ENCODE measurements around the gene MEGF6.

Gene MEGF6

DNA sequence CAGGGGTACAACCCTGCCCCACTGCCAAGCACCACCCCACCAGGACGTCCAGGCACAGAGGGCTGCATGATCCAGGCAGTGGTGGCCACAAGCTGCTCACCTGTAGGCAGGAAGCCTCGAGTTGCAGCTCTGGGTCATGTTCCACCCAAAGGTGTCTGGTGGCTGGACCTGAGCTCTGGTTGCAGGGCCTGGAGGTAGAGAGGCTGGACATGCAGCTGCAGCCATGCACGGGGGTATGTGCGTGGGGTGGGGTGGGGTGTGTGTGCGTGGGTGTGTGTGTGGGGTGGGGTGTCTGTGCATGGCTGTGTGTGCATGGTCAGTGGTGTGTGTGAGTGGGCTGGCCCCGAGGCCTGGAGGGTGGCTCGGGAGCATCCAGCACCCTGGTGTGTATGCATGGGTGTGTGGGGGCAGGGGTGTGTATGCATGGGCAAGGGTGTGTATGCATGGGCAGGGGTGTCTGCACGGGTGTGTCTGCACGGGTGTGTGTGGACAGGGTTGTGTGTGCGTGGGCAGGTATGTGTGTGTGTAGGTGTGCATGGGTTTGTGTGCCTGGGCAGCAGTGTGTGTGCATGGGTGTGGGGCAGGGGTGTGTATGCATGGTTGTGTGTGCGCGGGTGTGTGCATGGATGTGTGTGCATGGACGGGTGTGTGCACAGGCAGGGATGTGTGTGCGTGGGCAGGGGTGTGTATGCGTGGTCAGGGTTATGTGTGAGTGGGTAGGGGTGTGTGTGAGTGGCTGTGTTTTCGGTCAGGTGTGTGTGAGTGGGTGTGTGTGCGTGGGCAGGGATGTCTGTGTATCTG is 141.3 kb downstream of the MEGF6 start:
- DNase-seq (ENCODE audit: low read depth in 2 of 2) = no peak

DNA sequence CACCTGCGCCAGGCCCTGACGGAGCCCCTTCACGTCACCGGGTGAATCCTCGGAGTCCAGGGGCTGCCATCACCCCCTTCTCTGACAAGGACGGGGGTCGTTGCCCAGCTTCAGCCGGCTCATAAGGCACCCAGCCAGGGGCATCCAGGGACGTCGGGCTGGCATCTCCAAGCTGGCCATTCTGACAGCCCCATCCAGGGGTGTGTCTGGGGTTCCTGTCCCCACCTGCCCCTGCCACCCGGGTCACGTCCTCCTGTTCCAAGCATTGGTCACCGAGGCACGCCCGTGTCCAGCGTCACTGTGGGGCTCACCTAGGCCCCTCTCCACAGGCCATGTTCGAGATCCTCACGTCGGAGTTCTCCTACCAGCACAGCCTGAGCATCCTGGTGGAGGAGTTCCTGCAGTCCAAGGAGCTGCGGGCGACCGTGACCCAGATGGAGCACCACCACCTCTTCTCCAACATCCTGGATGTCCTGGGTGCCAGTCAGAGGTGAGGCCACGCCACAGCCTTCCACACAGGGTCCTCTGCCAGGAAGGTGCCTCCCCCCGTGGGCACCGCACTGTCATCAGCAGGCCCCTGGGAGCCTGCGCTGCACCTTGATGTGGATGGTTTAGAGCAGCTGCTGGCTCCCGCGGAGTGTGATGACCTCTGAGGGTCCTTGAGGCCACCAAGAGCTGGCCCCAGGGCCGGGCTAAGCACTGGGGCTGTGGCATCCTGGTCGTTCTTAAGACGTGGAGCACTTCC is 142.0 kb downstream of the MEGF6 start:
- no peak for DNase-seq (ENCODE audit: low read depth in 2 of 2)

DNA sequence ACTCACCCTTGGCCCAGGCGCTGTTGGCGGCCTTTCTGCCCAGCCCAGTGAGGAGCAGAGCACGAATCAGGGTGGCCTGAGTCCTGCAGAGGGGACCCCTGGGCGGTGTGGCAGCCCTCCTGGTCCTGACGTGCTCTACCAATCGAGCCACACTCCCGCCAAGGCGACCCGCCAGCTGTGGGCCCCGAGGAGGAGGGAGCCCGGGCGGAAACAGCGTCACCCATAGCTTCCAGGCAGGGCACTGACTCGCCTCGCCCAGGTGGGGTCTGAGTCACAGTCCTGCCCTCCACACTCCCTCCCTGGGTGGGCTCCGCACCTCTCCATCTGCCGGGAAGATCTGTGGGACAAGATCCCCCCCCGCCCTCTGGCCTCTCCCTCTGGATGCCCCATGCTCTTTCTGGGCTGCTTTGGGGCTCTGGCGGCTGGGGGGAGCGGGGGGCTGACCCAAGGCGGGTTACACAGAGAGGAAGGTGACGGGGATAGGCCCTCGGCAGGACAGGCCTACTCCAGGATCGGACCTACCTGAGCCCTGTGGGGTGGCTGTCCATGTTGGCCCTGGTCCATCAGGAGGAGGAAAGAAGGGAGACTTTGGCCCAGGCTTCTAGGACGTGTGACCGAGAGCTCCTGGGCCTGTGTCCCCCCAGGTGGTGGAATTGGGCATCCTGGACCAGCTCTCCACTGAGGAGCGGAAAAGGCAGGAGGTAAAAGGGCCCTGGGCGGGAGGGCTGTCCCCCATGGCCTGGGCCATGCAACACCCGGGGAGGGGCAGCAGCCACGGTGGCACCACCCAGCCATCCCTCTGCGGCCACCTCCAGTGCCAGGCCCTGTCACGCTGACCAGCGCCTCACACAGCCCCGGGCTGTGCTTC is 142.8 kb downstream of the MEGF6 start:
- no peak for DNase-seq (ENCODE audit: low read depth in 2 of 2)

DNA sequence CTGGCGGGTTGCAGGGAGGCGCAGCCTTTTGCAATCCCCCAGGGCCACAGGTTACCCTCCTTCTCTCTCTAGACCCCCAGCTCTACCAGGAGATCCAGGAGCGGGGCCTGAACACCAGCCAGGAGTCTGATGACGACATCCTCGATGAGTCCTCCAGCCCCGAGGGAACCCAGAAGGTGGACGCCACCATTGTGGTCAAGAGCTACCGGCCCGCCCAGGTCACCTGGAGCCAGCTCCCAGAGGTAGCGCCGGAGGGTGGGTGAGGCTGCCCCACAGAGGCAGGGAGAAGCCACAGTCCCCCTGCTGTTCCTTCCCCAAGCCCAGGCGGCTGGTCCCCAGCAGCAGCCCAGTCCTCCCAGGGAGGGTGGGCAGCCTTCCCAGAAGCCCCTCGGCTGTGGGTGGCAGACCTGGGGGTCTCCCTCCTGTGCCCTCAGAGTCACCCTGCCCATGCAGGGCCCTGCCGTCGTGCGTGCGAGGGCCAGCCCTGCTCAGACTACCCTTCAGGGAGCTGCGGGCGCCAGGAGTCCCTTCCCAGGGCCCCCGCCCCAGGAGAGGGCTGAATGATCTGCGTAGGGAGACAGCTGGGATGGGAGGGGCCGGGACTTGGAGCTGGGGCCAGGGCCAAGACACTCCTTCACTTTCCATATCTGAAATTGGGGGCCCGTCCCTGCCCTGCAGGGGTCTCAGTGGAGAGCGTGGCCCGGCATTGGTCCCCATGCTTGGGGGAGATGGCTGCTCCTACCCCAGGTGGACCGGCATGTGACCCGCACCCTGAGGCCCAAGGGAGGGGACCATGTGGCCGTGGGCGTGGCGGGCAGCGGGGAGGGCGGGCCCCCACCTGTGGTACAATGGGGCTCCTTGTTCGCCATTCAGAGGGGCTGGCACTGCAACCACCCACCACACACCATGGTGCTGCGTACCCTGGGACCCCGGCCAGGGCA is 143.9 kb downstream of the MEGF6 start:
- DNase-seq (ENCODE audit: low read depth in 2 of 2) = no peak

DNA sequence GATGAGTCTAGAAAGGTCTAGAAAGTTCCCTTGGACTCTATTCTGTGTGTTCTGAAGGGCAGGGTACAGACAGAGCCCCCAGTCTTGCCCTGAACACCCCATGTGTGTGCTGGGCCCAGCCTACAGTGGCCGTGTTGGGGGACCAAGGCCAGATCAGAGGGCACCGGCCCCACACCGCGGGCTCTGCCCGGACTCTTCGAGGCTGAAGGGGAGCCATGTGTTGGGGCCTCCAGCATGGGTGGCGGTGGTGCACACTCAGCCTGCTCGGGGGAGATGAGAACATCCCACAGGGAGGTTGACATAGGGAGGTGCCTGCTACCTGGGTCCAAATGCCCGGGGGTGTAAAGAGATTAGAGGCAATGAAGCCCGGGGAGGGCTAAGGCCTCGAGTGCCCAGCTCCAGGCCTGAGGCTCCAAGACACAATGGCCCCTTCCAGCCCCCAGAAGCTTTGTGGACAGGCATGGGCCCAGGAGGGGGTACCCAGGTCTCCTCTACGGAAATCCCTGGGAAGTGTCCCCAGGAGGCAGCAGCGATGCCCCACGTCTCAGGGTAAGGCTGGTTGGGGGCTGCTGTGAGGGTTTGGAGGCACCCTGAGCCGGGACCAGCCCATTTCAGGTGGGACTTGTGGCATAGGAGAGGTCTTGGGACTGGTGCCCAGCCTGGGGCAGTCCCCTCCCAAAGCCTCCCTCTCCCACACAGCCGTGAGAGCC is 144.8 kb downstream of the MEGF6 start:
- no peak for DNase-seq (ENCODE audit: low read depth in 2 of 2)

DNA sequence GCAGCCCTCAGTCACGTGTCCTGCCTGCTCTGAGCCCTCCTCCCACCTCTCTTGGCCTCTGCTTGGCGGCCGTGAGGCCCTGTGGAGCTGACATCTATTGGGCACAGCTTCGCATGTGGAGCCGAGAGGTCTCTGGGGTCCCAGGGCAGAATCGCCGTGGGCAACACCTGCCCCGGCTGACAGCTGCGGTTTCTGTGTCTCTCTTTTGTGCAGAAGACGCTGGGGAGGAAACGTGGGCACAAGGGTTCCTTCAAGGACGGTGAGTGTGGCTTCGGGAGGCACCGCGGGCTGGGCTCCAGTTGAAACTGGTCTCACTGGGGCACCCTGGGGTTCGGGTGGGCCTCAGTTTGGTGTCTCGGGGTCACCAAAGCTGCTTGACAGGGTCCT is 145.4 kb downstream of the MEGF6 start:
- DNase-seq (ENCODE audit: low read depth in 2 of 2) = no peak

DNA sequence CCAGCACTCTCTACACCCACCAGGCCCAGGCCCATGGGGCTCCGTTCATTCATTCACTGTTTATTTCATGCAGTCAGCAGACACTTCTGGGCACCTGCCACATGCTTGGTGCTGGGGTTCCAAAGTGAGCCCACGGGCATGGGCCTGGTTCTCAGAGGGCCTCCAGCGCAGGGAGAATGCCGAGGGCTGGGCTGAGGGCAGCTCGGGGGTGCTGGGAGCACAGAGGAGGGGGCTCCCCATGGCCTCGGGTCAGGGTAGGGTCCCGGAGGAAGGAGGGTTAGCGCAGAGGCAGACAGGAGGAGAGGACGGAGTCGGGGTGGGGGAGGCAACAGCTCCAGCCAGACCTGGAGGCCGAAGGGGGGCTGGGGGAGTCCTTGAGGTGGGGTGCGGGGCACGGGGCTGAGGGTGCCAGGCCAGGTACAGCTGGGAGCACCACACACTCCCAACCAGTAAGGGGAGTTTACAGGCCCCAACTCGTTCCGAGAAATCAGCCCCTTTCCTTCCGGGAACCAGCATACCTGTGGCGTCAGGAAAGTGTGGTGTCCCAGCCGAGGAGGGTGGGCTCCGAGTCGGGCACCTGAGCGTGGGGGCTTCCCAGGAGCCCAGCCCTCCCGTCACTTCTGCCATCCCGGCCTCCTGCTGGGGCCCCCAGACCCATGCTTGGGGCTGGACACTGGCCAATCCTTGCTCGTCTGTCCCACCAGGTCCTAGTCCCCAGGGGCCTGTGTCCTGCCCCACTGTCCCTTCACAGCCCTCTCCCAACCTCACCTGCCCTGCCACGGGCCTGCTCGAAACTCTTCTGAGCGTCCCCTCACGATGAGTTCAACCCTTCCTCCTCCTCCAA is 146.0 kb downstream of the MEGF6 start:
- no peak for DNase-seq (ENCODE audit: low read depth in 2 of 2)

DNA sequence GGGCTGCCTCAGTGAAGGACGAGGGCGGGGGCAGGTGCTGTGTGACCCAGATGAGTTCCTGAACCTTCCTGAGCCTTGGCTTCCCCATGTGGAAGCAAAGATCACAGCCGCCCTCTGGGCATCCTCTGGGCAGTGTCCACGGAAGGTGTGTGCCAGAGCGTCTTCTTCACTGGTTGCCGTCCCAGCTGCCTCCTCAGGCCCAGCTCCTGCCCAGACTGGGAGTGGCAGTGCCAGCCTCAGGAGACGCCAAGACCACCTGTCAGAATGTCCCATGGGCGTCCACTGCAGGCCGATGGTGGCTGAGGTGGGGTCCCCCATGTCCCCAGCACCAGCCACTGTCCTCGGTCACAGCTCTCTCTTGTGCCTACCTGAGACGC is 146.7 kb downstream of the MEGF6 start:
- no peak for DNase-seq (ENCODE audit: low read depth in 2 of 2)

DNA sequence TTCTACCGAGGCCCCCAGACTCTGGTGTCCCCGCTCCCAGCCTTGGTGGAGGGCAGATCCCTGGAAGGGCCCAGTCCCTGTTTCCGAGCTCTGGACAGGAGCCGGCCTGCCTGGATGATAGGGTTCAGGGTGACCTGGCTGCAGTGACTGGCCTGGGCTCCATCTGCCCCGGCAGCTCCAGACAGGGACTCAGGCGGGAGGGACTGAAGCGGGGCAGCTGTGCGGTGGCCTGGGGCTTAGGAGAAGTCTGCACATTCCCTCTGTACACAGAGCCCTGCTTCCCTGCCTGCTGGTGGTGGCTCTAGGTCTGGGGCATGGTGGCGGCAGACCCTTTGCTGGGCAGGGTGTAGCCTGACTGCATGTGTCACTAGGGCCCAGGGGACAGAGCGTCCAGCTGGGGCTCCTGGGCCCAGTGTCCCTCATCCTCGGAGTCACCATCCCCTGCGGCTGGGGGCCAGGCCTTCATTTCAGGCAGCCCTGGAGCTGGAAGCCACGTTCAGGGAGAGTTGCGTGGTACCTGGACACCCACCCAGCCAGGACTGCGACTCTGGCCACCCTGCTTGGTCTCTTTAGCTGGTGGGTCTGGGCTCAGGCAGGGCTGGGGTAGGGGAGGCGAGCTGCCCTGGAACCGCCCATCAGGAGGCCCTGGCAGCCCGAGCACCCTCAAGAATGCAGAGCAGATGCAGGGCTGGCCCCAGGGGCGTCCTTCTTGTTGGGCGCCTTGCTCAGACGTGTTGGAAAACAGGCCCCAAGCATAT is 147.2 kb downstream of the MEGF6 start:
- DNase-seq (ENCODE audit: low read depth in 2 of 2) = no peak

DNA sequence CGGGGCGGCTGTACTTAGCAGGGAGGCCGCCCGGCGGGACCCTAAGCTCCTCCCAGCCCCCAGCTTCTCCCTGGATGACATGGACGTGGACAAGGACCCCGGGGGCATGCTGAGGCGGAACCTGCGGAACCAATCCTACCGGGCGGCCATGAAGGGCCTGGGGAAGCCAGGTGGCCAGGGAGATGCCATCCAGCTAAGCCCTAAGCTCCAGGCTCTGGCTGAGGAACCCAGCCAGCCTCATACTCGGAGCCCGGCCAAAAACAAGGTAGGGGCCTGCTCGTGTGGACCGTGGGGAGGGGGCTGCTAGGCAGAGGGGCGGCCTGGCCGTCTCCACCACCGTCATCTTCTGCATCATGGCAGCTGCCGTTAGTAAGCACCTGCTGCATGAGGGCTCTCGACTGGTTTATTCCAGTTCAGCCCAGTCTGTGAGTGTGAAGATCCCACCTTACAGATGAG is 147.9 kb downstream of the MEGF6 start:
- no peak for DNase-seq (ENCODE audit: low read depth in 2 of 2)

DNA sequence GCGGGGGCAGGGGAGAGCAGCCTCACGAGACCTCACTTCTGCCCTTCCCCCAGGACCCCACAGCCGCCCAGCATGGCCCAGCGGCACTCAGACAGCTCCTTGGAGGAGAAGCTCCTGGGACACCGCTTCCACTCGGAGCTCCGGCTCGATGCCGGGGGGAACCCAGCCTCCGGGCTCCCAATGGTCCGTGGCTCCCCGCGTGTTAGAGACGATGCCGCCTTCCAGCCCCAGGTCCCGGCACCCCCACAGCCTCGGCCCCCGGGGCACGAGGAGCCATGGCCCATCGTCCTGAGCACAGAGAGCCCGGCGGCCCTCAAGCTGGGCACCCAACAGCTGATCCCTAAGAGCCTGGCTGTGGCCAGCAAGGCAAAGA is 148.3 kb downstream of the MEGF6 start:
- DNase-seq (ENCODE audit: low read depth in 2 of 2) = no peak

DNA sequence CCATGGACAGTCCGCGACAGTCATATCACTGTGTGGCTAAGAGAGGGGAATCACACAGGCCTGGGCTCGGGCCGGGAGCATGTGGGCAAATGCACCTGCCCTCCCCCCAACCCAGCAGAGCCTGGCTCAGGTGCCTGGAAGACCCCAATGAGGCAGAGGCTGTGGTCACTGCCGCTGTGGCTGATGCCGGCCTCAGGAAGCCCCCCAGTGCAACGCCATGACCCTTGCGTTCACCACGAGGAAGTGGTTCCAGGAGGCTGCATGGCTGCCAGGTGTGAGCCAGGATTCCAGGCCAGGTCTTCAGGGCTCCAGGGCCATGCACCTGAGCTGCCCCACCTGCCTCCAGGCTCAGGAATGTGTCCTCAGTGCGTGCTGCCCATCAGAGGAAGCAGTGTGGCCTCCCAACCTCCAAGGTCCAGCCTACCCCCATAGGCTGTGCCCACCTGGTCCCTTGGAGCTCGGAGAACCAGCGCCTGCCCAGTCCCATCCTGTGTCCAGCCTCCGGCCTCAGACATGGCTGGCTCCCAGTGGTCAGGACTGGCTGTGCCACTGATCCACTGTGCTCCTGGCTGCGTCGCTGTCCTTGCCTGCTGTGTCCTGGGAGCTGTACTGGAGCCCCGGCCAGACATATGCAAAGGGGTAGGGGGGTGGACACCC is 148.8 kb downstream of the MEGF6 start:
- no peak for DNase-seq (ENCODE audit: low read depth in 2 of 2)

DNA sequence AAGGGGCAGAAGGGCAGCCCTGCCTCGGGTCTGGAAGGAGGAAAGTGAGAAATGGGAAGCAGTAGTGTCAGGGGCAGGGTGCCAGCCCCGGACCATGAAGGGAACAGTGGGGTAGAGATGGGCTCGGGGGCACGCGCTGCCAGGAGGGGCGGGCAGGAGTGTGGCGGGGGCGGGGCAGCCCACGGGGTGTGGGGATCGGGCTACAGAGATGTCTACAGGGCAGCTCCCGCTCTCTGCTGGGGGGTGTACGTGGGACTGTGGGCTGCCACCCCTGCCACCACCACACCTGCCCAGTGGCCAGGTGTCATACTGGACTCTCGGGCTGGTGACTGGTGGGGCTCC is 149.4 kb downstream of the MEGF6 start:
- no peak for DNase-seq (ENCODE audit: low read depth in 2 of 2)

DNA sequence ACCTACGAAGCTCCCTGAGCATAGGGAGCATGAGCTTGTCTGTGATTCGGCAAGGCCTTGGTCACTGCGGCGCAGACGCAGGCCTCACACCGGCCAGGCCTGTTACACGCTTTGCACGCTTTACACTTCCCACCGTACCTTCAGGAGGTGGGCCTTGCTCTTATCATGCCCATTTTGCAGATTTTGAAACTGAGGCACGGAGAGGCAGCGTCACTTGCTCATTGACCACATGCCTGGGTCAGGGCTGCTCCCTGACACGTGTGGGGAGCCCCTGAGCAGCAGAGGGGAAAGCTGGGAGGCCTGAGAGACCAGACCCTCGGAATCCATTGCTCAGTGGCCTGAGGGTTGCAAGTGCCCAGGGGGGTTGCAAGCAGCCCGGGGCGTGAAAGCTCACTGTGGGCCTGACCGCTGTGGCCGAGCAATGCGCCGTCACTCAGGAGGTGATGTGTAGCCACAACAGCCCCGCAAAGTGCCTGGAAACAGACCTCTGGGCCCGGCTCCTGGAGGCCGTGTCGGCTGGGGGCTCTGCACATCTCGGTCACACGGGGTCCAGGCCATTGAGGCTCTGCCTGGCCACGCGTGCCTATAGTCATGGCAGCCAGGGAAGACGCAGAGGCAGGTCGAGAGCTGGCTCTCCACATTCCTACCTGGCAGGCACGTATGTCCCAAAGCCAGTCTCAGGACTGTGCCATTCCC is 149.9 kb downstream of the MEGF6 start:
- DNase-seq (ENCODE audit: low read depth in 2 of 2) = no peak

DNA sequence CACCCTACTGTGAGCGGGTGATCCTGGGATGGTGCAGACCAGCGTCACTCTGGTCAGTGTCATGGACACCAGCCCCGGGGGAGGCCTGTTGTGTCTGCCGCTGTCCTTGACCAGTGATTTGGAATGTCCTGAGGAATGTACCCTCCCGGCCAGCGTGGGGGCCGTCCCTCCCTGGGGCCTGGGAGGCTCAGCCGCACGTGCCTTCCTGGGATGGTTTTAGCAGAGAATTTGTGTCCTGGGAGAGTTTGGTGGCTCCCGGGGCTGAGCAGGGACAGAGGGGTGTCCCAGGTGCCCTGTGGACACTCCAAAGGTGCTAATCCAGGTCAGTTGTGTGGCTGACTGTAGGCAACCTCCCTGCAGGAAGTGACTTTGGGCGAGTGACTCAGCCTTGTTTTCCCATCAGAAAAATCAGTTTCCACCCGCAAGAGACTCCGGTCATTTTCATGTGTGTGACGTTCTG is 150.6 kb downstream of the MEGF6 start:
- DNase-seq (ENCODE audit: low read depth in 2 of 2) = no peak

DNA sequence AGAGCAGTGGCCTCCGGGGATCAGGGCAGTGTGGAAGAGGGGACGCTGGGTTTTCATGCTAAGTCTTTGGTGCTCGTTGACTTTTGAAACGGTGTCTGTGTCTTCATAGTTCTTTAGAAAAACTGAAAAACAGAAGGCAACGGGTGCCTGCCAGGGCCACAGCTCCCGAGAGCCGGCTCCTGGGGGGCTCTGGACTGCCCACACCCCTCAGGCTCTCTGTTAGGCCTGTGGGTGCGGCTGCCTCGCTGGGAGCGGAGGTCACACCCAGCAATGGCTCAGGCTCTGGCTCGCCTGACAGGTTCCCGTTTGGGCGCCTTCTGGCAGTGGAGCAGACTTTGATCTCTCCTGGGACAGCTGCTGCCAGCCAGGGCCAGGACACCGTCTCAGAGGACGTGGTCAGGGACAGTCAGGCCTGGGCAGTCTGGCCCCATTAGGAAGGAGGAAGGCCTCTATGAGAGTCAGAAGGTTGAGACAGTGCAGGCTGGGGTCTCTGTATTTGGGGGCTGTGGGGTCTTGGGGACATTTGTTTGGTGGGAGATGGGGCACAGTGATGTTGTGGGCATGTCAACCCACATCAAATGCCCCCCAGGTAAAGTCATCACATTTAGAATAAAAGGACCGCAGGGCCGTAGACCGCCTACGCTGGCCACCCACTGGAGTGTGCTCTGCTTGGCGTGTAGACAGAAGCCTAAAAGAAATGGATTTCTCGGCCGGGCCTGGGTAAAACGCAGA is 151.2 kb downstream of the MEGF6 start:
- no peak for DNase-seq (ENCODE audit: low read depth in 2 of 2)

Measured in stimulated activated CD4-positive, alpha-beta T cell treated with anti-CD3 and anti-CD28 coated beads, Interleukin-1b, Interleukin-23, amount 100 ng/mL, for 4 hours (primary cell).